Bronchial epithelial cell (primary cell): ENCODE measurements around the gene C6orf47. TPM values are rescaled to one million over a fixed set of nuclear protein-coding genes. Genes with fewer than 3 reads are reported as not detected.

Experiments used
- DNase-seq: peaks from one replicate; pipeline ENCODE4 v3.0.0-alpha.2; 2010; ENCODE audit warnings: low read depth
- FAIRE-seq: peaks from 2 replicates; lab custom pipeline; 2011; peaks lifted over from hg19 to GRCh38; lab: Jason Lieb, UNC
- H3K27me3 ChIP-seq: 2 replicates; pipeline ENCODE4 v1.5.1; 2011; ENCODE audit warnings: low read length; ENCODE audit not compliant: control insufficient read depth, insufficient read depth
- H3K36me3 ChIP-seq: 2 replicates; pipeline ENCODE4 v1.5.1; 2011; ENCODE audit warnings: low read length; ENCODE audit not compliant: control insufficient read depth, insufficient read depth
- H3K4me3 ChIP-seq: 2 replicates; pipeline ENCODE4 v1.5.1; 2011; ENCODE audit warnings: mild to moderate bottlenecking, low read depth, low read length, control low read depth
- CTCF ChIP-seq: IDR thresholded peaks from 2 replicates; pipeline ENCODE4 v1.5.1; 2011; ENCODE audit warnings: mild to moderate bottlenecking, moderate library complexity, low read length, control low read depth, inconsistent platforms; ENCODE audit not compliant: insufficient read depth, severe bottlenecking
- total RNA-seq: library from RNA; depleted of rRNA; stranded (reverse); fragments of >200 nt; gene quantifications from 2 replicates; pipeline ENCODE4 v1.2.1, GENCODE V29; 2014

C6orf47 gene
- total RNA-seq, 1 donor from 2014 or later: 28.4 TPM

- peaks cover 13% of the 10 kb centered on the region for H3K36me3 ChIP-seq
- peak overlapping the region; percentile 73 for H3K4me3 ChIP-seq
- FAIRE-seq: no peak
- H3K27me3 ChIP-seq: no peaks in the 10 kb centered on the region
- TF ChIP-seq CTCF: no peak
- peak; percentile 95 for DNase-seq
Measured at GRCh38 chr6:31619805-31620585, 40.6 kb downstream of the C6orf47 start.

DNA sequence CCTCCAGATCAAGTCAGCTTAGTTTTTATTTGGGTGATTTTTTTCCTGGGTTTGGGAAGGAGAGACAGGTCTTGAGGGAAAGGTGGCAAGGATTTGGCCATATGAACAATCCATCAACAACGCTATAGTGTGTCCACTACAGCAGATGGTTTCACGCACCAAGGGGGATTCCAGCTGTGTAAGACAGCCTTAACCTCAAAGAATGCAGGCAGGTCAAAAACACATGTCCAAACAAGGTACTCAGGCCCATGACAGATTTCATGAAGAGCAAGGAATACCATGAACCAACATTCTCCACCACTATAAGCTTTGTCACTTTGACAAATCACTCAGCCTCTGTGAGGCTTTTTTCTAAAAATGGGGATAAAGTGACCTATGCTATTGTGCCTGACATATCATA, 43.6 kb downstream of the C6orf47 start:
- Histone ChIP-seq H3K27me3 (no peaks in the 10 kb centered on the region), H3K4me3 (no peak overlapping the region), H3K36me3 (no peaks in the 10 kb centered on the region)
- FAIRE-seq: no peak
- DNase-seq: peak; percentile 65
- TF ChIP-seq CTCF: no peak

GRCh38 chr6:31615748-31616147, 44.8 kb downstream of the C6orf47 start:
- FAIRE-seq (no peak), DNase-seq (no peak)
- H3K4me3 ChIP-seq: no peak overlapping the region
- no peaks in the 10 kb centered on the region for H3K36me3 ChIP-seq
- H3K27me3 ChIP-seq: no peaks in the 10 kb centered on the region
- no peak for TF ChIP-seq CTCF

DNA sequence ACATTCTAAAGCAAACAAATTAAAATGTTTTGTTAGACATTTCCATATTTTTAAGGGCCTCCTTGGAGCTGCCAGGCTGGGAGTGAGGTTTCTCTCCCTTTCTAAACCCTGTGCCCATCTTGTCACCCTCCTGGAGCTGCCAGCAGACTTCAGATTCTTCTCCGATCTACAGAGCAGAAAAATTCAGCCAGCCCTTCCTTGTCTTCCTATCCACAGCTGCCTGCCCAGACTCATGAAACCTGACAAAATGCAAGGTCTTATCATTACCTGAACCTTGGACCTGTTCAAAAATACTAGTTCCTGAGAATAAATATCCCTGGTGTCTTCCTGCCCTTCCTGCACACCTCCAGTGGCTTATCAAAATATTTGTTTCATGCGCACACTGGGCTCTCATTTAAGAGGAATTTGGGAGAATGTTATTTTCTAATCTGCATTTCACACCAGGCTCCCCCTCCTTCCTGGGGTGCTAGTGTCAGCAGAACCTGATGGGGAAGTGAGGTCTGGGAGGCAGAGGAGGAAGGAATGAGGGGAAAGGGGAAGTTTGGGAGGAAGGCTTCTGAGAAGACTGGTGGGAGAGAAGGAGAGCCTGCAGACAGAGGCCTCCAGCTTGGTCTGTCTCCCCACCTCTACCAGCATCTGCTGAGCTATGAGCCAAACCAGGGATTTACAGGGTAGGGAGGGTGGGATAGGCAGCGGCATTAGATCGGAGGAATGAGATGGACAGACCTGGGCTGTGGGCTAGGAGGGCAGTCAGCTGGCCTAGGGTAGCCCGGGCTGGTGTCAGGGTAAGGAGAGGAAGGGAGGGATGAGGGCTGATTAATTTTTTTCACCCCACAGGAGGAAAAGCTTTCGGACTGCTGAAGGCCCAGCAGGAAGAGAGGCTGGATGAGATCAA, 45.6 kb downstream of the C6orf47 start, which contains the start of gene AIF1:
Gene AIF1, plus strand, starts transcription at position 551 of the 895 bp plus-strand sequence. Its CDS starts 96 bp downstream, at position 647.
- no peak for TF ChIP-seq CTCF
- H3K4me3 ChIP-seq: no peak within 1 kb of the TSS
- FAIRE-seq: no peak

DNA sequence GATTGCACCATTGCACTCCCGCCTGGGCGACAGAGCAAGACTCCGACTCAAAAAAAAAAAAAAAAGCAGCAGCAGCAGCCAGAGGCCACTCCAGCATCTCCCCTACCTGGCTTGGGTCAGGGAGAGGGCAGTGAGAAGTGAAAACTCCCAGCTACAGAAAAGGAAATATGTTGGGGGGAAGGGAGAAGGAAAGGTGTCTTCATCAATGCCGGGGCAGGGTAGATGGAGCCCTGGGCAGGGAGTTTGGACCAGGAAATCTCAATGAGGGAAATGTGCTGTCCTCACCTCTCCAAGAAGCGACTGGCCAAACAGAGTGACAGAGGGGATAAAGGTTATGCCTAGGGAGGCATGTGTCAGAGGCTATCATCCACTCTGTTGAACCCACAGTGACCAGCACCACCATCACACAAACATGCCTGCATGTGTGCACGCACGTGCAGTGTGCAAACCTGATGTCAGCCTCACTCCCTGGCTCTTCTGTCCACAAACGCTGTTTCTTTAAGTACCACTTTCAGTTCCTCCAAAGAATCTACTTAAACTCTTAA, 46.4 kb downstream of the C6orf47 start:
- no peaks in the 10 kb centered on the region for H3K36me3 ChIP-seq
- no peak overlapping the region for H3K4me3 ChIP-seq
- H3K27me3 ChIP-seq: no peaks in the 10 kb centered on the region
- FAIRE-seq (no peak), DNase-seq (no peak)
- TF ChIP-seq CTCF: no peak

More for the DNA sequence above, 45.6 kb downstream of the C6orf47 start, which contains the start of gene AIF1:
- no peaks in the 10 kb centered on the region for H3K27me3 ChIP-seq
- DNase-seq: no peak
- H3K36me3 ChIP-seq: no peaks in the 10 kb centered on the region
